Liver (tissue), 9 donors: ENCODE results near the gene FGF14. TPM values are rescaled to one million over a fixed set of nuclear protein-coding genes. Genes with fewer than 3 reads are reported as not detected.

Source experiments
- DNase-seq: peaks from one replicate; pipeline ENCODE4 v3.0.0-alpha.2; 2017; ENCODE audit warnings: low spot score
- H3K27ac ChIP-seq, 2 donors: one replicate each; pipeline ENCODE4 v1.7.0; 2013; ENCODE audit warnings: inconsistent platforms in 2 of 2, low read length in 2 of 2, control low read depth in 1 of 2, low read depth in 1 of 2, mild to moderate bottlenecking in 1 of 2
- H3K27me3 ChIP-seq, 4 donors: one replicate each; pipeline versions ENCODE4 v1.6.1 to v1.7.0; 2013; ENCODE audit warnings: low read length in 3 of 4, inconsistent platforms in 1 of 4, mild to moderate bottlenecking in 1 of 4, moderate library complexity in 1 of 4; ENCODE audit not compliant: control insufficient read depth in 4 of 4, insufficient read depth in 4 of 4
- H3K36me3 ChIP-seq, 4 donors: one replicate each; pipeline versions ENCODE4 v1.6.1 to v1.7.0; 2013; ENCODE audit warnings: low read length in 3 of 4, mild to moderate bottlenecking in 3 of 4, low read depth in 1 of 4, moderate library complexity in 1 of 4; ENCODE audit not compliant: control insufficient read depth in 4 of 4, insufficient read depth in 3 of 4
- H3K4me1 ChIP-seq, 4 donors: one replicate each; pipeline versions ENCODE4 v1.6.1 to v1.7.0; 2013; ENCODE audit warnings: low read length in 3 of 4, mild to moderate bottlenecking in 3 of 4, moderate library complexity in 1 of 4; ENCODE audit not compliant: control insufficient read depth in 4 of 4, insufficient read depth in 4 of 4
- H3K4me3 ChIP-seq, 3 donors: one replicate each; pipeline versions ENCODE4 v1.6.1 to v1.7.0; 2013; ENCODE audit warnings: low read length in 3 of 3, control low read depth in 1 of 3, low read depth in 1 of 3, mild to moderate bottlenecking in 1 of 3
- H3K9ac ChIP-seq, 2 donors: one replicate each; pipeline ENCODE4 v1.7.0; 2013; ENCODE audit warnings: low read length in 2 of 2, mild to moderate bottlenecking in 2 of 2, moderate library complexity in 2 of 2, control low read depth in 1 of 2, low read depth in 1 of 2
- H3K9me3 ChIP-seq, 4 donors: one replicate each; pipeline versions ENCODE4 v1.6.1 to v1.7.0; 2013; ENCODE audit warnings: low read length in 3 of 4; ENCODE audit not compliant: control insufficient read depth in 4 of 4
- EGR1 ChIP-seq, 2 donors: IDR thresholded peaks; 2 replicates each; pipeline ENCODE4 v1.6.1; 2016 to 2018; ENCODE audit warnings: antibody characterized with exemption in 2 of 2, low read depth in 2 of 2
- FOXA1 ChIP-seq: IDR thresholded peaks from 2 replicates; pipeline ENCODE4 v1.6.1; 2016; ENCODE audit warnings: antibody characterized with exemption
- FOXA2 ChIP-seq: IDR thresholded peaks from 2 replicates; pipeline ENCODE4 v1.6.1; 2016; ENCODE audit warnings: antibody characterized with exemption
- GABPA ChIP-seq, 2 donors: IDR thresholded peaks in 1 of 2; conservative IDR thresholded peaks in 1 of 2; 2 replicates each; pipeline ENCODE4 v1.6.1; 2016; ENCODE audit warnings: antibody characterized with exemption in 2 of 2, mild to moderate bottlenecking in 1 of 2, moderate library complexity in 1 of 2
- HNF4A ChIP-seq, 2 donors: conservative IDR thresholded peaks; 2 replicates each; pipeline ENCODE4 v1.6.1; 2016; ENCODE audit warnings: antibody characterized with exemption in 2 of 2, mild to moderate bottlenecking in 2 of 2
- HNF4G ChIP-seq: IDR thresholded peaks from 2 replicates; pipeline ENCODE4 v1.6.1; 2016; ENCODE audit warnings: antibody characterized with exemption
- JUND ChIP-seq, 2 donors: IDR thresholded peaks; 2 replicates each; pipeline ENCODE4 v1.6.1; 2016; ENCODE audit warnings: antibody characterized with exemption in 2 of 2
- NR2F2 ChIP-seq: IDR thresholded peaks from 2 replicates; pipeline ENCODE4 v1.6.1; 2016; ENCODE audit warnings: antibody characterized with exemption
- RAD21 ChIP-seq, 2 donors: IDR thresholded peaks; 2 replicates each; pipeline ENCODE4 v1.6.1; 2016; ENCODE audit warnings: antibody characterized with exemption in 2 of 2, mild to moderate bottlenecking in 2 of 2
- RXRA ChIP-seq, 2 donors: IDR thresholded peaks; 2 replicates each; pipeline ENCODE4 v1.6.1; 2017 to 2018; ENCODE audit warnings: antibody characterized with exemption in 2 of 2, mild to moderate bottlenecking in 1 of 2
- SP1 ChIP-seq: IDR thresholded peaks from 2 replicates; pipeline ENCODE4 v1.6.1; 2018; ENCODE audit warnings: antibody characterized with exemption, mild to moderate bottlenecking
- TAF1 ChIP-seq: conservative IDR thresholded peaks from 2 replicates; pipeline ENCODE4 v1.6.1; 2016; ENCODE audit warnings: antibody characterized with exemption, mild to moderate bottlenecking
- YY1 ChIP-seq: IDR thresholded peaks from 2 replicates; pipeline ENCODE4 v1.6.1; 2016; ENCODE audit warnings: antibody characterized with exemption, mild to moderate bottlenecking
- WGBS: extraction: QIAGEN DNeasy Blood & Tissue Kit; methylation state at CpG from one replicate; pipeline ENCODE4 v1.1.7; 2013; 5-methylcytosine and 5-hydroxymethylcytosine counted together
- polyA plus RNA-seq, 2 donors: library from polyadenylated mRNA; stranded (reverse) in 1 of 2; unstranded in 1 of 2; fragments of 200-250 nt in 1 of 2; fragments of >200 nt in 1 of 2; fragmentation: Nextera tagmentation in 1 of 2; extraction: Ambion mirVana in 1 of 2; gene quantifications; one replicate each; pipeline versions ENCODE4 v1.2.1 to v1.2.3, GENCODE V29; 2013 to 2015
- total RNA-seq, 2 donors: library from RNA; depleted of rRNA; stranded (reverse); fragments of >200 nt; gene quantifications; one replicate each; pipeline ENCODE4 v1.2.3, GENCODE V29; 2014
- TF ChIP-seq, protein P1 (sequence below): IDR thresholded peaks from 2 replicates; pipeline ENCODE4 v1.6.1; 2016; ENCODE audit warnings: antibody characterized with exemption
- TF ChIP-seq, protein P2 (sequence below): IDR thresholded peaks from 2 replicates; pipeline ENCODE4 v1.6.1; 2016; ENCODE audit warnings: antibody characterized with exemption
- TF ChIP-seq, protein P3 (sequence below): IDR thresholded peaks from 2 replicates; pipeline ENCODE4 v1.6.1; 2016; ENCODE audit warnings: antibody characterized with exemption
- TF ChIP-seq, protein P4 (sequence below): IDR thresholded peaks from 2 replicates; pipeline ENCODE4 v1.6.1; 2016; ENCODE audit warnings: antibody characterized with exemption, mild to moderate bottlenecking
- TF ChIP-seq, protein P5 (sequence below): fragments of 150-350 bp; IDR thresholded peaks from 2 replicates; pipeline ENCODE4 v1.5.1; 2017; ENCODE audit warnings: improper control_type of control experiment, low read depth, low read length; ENCODE audit not compliant: missing input control
- donor health status: healthy.
- donor health status: healthy.
- donor health status: healthy.
- donor health status: healthy.
- donor health status: healthy.

The FGF14 gene
- total and polyA plus RNA-seq, 4 donors = 0.05 to 3.3 (median 1.0) TPM

DNA sequence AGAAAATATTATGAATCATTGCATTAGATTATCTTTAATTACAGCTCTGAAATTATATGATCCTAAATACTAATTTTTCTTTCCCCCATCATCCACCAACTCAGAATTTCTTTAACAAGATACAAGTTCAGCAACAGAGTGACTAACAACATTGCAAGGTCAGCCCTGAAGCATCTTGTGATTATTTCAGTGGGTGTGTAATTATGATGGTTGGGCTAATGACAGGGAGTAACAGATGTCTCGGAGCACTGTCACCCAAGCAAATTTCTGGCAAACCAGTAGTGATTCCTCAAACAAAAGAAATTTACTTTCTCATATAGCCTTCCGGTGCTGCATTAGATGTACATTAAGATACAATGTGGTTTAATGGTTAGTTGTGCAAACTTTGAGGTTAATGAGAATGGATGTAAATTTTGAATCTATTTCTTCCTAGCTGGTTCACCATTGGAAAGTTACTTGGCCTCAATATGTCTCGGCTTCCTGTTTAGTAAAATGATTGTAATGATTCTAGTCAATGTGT is 710.4 kb downstream of the FGF14 start (continued):
- TF ChIP-seq, protein P1, sequence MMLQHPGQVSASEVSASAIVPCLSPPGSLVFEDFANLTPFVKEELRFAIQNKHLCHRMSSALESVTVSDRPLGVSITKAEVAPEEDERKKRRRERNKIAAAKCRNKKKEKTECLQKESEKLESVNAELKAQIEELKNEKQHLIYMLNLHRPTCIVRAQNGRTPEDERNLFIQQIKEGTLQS = no peak
- TF ChIP-seq, protein P2, sequence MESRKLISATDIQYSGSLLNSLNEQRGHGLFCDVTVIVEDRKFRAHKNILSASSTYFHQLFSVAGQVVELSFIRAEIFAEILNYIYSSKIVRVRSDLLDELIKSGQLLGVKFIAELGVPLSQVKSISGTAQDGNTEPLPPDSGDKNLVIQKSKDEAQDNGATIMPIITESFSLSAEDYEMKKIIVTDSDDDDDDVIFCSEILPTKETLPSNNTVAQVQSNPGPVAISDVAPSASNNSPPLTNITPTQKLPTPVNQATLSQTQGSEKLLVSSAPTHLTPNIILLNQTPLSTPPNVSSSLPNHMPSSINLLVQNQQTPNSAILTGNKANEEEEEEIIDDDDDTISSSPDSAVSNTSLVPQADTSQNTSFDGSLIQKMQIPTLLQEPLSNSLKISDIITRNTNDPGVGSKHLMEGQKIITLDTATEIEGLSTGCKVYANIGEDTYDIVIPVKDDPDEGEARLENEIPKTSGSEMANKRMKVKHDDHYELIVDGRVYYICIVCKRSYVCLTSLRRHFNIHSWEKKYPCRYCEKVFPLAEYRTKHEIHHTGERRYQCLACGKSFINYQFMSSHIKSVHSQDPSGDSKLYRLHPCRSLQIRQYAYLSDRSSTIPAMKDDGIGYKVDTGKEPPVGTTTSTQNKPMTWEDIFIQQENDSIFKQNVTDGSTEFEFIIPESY = no peak

DNA sequence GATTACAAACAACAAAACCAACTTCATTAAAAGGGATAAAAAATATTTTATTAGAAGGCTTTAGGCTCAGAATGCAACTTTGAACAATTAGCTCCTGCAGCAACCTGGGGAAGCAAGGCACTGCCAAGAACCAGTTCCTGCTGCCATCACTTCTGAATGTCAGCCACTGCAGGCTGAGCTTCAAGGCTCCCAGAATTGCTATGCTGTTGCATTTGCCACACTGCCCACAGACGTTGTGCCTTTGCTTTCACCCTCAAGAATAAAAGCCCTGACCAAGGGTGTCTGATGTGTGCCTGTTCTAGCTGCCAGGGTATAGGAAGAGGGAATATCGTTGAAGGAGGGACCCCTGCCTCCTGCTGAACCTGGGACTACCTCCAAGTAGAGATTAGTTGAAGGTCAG is 711.0 kb downstream of the FGF14 start:
- Histone ChIP-seq H3K27ac (no peak overlapping the region), H3K36me3 (no peaks in the 10 kb centered on the region), H3K27me3 (no peaks in the 10 kb centered on the region), H3K9me3 (no peaks in the 10 kb centered on the region), H3K4me1 (no peaks in the 10 kb centered on the region), H3K4me3 (no peak overlapping the region), H3K9ac (no peak overlapping the region)
- TF ChIP-seq HNF4A (conservative IDR thresholded peaks at IDR 0.05) (no peak), FOXA2 (no peak), FOXA1 (no peak), SP1 (no peak), HNF4G (no peak), RXRA (IDR thresholded peaks at IDR 0.05) (no peak), RAD21 (IDR thresholded peaks at IDR 0.05) (no peak), YY1 (no peak), GABPA (IDR thresholded peaks at IDR 0.05 in 1 of 2, conservative IDR thresholded peaks at IDR 0.05 in 1 of 2) (no peak), TAF1 (no peak), NR2F2 (no peak), EGR1 (IDR thresholded peaks at IDR 0.05; ENCODE audit: low read depth in 2 of 2) (no peak), JUND (IDR thresholded peaks at IDR 0.05) (no peak)
- TF ChIP-seq, protein P3, sequence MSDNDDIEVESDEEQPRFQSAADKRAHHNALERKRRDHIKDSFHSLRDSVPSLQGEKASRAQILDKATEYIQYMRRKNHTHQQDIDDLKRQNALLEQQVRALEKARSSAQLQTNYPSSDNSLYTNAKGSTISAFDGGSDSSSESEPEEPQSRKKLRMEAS = no peak
- TF ChIP-seq, protein P1 = no peak
- TF ChIP-seq, protein P4, sequence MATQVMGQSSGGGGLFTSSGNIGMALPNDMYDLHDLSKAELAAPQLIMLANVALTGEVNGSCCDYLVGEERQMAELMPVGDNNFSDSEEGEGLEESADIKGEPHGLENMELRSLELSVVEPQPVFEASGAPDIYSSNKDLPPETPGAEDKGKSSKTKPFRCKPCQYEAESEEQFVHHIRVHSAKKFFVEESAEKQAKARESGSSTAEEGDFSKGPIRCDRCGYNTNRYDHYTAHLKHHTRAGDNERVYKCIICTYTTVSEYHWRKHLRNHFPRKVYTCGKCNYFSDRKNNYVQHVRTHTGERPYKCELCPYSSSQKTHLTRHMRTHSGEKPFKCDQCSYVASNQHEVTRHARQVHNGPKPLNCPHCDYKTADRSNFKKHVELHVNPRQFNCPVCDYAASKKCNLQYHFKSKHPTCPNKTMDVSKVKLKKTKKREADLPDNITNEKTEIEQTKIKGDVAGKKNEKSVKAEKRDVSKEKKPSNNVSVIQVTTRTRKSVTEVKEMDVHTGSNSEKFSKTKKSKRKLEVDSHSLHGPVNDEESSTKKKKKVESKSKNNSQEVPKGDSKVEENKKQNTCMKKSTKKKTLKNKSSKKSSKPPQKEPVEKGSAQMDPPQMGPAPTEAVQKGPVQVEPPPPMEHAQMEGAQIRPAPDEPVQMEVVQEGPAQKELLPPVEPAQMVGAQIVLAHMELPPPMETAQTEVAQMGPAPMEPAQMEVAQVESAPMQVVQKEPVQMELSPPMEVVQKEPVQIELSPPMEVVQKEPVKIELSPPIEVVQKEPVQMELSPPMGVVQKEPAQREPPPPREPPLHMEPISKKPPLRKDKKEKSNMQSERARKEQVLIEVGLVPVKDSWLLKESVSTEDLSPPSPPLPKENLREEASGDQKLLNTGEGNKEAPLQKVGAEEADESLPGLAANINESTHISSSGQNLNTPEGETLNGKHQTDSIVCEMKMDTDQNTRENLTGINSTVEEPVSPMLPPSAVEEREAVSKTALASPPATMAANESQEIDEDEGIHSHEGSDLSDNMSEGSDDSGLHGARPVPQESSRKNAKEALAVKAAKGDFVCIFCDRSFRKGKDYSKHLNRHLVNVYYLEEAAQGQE = no peak
- TF ChIP-seq, protein P5, sequence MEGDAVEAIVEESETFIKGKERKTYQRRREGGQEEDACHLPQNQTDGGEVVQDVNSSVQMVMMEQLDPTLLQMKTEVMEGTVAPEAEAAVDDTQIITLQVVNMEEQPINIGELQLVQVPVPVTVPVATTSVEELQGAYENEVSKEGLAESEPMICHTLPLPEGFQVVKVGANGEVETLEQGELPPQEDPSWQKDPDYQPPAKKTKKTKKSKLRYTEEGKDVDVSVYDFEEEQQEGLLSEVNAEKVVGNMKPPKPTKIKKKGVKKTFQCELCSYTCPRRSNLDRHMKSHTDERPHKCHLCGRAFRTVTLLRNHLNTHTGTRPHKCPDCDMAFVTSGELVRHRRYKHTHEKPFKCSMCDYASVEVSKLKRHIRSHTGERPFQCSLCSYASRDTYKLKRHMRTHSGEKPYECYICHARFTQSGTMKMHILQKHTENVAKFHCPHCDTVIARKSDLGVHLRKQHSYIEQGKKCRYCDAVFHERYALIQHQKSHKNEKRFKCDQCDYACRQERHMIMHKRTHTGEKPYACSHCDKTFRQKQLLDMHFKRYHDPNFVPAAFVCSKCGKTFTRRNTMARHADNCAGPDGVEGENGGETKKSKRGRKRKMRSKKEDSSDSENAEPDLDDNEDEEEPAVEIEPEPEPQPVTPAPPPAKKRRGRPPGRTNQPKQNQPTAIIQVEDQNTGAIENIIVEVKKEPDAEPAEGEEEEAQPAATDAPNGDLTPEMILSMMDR = no peak
- TF ChIP-seq, protein P2 = no peak
- WGBS = 55% methylated on average over 2 of the region's 2 CpGs
- no peak for DNase-seq
